Hindlimb muscle (tissue), 1 donor: Measurements from ENCODE around the gene PLCG2. TPM values are rescaled to one million over a fixed set of nuclear protein-coding genes. Genes with fewer than 3 reads are reported as not detected.

ENCODE experiments used
- DNase-seq: peaks from one replicate; pipeline ENCODE4 v3.0.0-alpha.2; 2013
- polyA plus RNA-seq: library from polyadenylated mRNA; unstranded; fragments of 120-200 nt; gene quantifications from one replicate; pipeline ENCODE4 v1.2.1, GENCODE V29; 2013; ENCODE audit not compliant: insufficient read length

The PLCG2 gene
- polyA plus RNA-seq, 1 donor = 8.8 TPM

DNA sequence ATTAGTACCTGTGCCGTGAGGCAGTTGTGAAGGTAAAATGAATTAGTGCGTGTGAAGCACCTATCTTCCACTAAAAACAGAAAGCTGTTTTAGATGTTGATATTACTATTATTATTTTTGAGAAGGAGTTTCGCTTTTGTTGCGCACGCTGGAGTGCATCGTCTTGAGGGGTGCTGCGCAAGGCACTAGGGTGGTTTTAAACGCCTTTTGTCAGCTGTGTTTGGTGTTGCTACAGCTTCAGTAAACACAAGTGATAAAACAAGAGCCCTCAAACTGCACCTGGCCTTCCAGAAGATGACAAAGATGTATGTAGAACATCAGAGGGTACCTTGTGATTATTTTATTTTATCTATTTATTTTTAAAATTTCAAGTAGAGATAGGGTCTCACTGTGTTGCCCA is 38.2 kb downstream of the PLCG2 start:
- DNase-seq = no peak

DNA sequence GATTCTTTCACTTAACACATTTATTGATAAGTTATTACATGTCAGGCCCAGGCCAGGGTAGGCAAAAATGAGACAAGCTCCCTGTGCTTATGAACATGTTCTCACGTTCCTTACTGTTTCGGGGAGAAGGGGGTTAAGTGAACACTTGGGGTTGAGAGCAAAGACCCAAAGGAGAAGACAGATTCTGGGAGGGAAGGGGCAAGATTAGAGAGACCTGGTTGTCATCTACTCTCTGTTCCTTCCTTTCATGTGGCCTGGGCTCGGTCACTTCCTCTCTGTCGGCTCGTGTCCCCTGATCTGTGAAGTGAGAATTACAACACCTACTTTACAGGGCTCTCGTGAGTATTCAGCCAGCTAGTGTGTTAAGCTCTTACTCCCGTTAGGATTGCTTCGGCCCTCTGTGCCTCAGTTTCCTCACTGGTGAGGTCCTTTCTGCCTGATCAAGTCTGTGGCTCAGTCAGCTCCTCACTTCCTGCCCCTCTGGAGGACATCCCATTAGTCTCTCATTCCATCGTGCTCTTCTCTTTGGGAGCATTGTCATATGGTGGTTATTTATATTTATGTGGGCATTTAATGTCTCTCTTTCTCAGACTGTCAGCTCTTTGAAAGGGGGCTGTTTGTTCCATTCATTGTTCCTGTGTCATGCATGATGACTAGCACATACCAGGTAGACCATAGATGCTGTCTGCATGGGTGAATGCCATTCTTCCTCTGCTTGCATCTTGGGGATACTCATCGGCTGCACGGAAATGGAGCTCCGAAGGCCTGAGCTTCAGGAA is 38.9 kb downstream of the PLCG2 start:
- no peak for DNase-seq

DNA sequence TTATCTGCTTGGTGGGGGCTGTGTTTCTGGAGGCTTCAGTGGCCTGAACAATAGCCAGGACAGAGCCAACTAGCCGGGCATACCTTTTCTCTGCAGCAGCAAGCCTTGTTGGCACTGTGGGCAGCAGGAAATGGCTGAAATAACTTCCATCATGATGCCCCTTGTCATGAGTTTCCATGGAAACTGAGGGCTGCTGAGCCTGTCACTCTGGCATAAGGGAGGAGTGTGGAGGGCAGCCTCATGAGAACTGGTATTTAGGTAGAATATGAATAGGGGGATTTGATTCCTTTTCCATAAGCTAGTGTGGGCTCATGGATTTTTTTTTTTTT is 39.4 kb downstream of the PLCG2 start:
- no peak for DNase-seq

DNA sequence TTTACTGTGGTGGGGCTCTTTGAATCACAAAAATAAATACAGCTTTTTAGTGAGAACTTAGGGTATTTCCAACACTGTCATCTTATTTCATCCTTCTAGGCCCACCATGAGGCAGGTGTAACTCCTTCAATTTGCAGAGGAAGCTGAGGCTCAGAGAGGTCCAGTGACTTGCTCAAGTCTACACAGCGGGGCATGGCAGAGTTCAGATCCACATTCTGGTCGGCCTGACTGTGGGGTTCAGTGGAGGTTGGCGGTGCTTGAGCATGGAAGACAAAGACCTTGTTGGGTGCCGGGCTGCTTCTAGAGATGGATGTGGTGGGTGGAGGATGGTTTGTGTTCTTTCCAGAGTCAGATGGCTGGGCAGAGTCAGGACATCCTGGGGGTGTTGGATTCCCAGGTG is 39.8 kb downstream of the PLCG2 start:
- no peak for DNase-seq

DNA sequence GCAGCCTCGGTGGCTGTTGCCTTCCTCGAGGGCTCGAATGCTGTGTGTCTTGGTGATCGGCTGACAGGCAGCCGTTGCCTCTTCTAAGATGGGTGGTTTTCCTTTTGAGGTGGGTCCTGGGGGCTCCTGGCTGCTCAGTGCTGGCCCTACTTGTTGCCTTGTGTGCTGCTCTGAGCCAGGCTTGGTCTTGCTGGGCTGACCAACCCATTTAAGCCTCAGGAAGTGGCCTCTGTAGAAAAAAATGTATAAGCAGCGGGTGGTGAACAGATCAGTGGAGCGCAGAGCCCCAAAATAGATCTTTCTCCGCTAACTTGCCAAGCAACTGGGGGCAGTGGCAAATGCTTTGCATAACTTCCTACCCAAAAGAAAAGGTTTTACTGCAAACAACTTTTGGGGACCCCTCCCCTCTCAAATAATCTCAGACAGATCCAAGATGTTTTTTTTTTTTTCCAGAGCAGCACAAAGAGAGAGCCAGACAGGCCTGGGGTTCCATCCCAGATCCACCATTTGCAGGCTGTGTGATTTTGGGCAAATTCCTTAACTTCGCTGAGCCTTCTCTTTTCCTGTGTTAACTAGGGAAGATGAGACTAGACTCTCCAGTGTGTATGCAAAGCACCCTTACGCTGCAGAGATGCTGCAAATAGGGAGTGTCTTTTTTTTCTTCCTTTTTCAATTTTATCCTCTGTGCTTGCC is 42.5 kb downstream of the PLCG2 start:
- DNase-seq = no peak

DNA sequence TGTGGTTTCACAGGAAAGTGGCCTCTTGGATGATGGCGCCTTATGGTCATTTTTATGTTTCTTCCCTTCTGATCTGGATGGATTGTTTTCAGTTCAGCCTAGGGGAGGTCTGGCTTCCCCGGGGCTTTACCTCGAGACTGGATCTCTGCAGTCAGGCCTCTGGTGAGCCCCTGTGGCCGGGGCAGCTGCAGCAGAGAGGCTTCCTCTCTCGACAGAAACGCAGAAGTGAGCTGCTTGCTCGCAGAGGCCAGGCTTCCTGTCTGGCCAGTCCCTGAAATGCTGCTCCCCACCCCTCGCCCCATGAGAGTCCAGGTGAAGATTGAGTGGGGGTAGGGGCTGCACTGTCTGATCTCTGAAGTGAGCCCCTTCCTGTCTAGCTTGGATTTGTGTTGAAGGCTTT is 44.0 kb downstream of the PLCG2 start:
- DNase-seq = peak; percentile 33

DNA sequence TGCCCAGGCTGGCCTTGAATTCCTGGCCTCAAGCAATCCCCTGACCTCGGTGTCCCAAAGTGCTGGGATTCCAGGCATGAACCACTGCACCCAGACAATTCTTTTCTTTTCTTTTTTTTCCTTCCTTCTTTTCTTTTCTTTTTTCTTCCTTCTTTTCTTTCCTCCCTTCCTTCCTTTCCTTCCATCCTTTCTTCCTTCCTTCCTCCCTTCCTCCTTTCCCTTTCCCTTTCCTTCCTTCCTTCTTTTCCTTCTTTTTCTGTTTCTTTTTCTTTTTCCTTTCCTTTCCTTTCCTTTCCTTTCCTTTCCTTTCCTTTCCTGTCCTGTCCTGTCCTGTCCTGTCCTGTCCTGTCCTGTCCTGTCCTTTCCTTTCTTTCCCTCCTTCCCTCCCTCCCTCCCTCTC is 44.6 kb downstream of the PLCG2 start:
- DNase-seq = no peak

DNA sequence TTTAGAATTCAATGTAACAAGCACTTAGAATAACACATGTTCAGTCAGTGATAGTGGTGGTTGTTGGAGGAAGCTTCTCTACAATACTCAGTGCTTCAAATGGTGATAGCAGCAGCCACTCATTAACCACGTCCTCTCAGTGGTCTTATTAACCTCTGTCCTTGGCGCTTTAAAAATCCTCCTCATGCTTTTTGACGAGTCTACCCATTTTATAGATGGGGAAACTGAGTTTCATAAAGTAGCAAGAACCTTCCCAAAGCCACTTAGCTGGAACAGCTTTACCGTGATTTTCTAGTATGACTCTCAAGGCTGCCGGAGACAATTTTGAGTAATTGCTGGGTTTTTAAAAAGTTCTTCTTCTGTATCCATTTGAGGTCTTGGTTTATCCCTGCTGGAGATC is 47.4 kb downstream of the PLCG2 start:
- no peak for DNase-seq

DNA sequence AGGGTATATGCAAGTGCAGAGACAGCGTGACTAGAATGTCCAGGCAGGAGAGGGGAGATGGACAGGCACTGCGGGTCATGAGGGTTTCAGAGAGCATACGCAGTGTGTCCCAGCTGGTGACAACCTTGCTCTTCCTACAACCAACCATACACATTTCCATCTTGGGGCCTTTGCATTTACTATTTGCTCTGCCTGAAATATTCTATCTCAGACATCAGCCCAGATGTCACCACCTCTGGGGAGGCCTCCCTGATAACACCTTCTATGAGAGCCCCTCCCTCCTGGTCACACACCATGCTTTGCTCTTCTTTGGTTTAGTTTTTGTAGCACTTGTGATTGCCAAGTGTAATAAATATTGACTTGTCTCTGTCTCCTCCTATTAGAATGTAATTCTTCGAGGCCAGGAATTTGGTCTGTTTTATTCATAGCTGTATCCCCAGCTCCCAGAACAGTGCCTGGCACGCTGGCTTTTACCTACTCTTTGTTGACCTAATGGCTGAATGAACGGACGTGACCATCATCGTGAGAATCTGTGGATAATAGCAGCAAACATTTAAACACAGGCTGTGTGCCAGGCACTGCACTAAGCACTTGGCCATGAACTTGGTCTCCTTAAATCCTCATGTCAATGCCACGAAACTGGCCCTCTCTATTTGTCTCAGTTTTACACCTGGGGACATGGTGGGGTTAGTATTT is 51.9 kb downstream of the PLCG2 start:
- no peak for DNase-seq

DNA sequence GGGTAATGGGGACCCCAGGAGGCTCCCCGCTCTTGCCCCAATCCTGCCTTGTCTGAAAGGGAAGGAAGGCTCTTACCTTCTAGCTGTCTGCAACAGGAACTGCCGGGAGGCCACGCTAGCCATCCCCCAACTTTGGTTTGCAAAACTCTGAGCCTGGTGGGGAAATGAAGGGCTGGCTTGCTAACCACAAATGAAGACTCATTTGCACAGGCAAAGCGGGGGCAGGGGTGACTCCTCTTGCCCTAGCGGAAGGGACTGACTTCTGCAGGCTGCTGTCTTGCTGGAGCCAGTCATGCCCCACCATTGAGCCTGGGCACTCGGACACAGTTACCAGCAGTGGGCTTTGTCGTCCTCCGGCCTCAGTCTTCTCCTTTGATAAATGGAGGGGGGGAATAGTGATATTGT is 52.6 kb downstream of the PLCG2 start:
- no peak for DNase-seq

DNA sequence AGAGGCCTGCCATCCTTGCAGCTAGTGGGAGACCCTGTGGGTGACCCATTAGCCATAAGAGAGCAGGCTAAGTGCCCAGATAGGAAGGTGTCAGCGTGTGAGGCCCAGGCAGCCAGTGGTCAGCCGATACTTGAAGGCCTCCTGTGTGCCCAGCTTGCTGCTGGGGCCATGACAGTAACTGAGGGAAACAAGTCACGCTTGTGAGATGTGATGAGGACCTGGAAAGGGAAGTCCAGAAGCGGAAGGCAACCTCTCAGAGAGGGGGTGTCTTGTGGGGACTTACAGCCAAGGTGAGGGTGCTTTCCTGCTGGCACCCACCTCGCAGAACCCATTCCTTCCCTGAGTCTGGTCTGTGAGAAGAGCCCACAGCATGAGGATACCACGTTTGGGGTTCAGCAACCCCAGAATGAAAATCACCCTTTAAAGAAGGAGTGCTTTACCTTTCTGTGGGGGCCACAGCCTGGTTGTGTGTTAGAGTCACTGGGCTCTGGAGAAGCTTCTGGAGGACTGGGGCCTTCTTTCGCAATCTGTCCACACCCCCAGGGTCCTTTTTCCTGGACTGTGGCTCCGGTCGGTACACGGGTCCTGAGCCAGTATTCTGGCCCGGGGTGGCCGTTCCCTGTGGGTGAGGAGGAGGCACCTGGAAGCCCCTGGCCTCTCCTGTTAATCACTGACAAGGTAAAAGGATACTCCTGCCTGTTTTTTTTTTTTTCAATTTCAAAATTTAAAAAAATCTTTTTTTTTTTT is 53.9 kb downstream of the PLCG2 start:
- DNase-seq = no peak

DNA sequence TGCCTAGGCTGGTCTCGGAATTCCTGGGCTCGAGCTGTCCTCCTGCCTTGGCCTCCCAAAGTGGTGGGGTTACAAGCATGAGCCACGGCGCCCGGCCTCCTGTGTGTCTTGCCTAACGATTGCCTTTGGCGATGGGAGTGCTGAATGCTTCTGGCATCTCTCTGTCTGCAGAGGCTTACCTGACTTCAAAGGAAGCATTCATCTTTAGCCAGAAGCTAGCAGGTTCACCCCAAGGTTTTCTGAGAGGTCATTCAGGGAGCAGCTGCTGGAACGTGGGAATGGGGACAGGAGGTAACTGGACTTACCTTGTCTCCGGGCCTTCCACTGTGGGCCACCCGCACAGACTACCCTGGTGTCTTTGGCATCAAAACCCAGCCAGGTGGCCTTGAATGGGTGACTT is 54.7 kb downstream of the PLCG2 start:
- no peak for DNase-seq

DNA sequence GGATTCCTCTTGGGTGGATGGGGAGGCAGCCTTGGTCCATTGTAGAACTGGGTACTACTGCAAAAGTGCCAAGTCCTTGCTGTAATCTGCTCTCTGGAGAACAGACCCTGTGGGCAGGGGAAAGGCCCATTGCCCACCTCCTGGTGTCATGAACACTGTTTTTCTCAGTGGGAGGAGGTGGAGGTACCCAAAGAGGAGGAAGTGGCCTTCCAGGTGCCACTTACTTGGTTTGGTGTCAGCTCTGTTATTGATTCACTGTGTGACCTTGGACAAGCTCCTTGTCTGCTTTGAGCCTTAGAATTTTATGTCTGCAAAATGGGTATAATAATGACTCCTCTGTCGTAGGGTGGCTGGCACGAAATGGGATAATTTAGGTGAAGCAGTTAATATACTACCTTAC is 55.8 kb downstream of the PLCG2 start:
- DNase-seq = no peak

DNA sequence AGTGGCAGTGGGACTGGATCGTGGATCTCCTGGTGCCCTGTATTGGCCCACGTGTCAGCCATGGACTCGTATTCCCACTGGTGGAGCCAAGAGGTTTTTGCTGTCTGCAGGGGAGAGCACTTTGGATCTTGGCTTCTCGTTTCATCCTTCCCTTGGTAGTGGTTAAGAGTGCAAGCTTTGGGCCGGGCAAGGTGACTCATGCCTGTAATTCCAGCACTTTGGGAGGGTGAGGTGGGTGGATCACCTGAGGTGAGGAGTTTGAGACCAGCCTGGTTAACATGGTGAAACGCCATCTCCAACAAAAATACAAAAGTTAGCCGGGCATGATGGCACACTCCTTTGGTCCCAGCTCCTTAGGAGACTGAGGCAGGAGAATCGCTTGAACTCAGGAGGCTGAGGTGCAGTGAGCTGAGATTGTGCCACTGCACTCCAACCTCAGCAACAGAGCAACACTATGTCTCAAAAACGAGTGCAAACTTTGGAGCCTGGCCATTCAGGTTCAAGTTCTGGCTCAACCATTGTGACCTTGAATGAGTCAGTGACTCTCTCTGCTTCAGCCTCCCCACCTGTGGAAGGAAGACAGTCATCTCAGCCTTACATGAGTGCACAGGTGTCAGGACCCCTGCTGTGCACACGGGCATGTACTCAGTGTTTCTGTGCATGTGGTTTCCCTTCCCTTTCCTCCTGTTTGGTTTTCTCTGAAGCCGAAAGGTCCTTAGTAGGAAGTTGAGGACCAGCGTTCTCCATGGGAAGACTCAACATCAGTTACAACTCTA is 57.4 kb downstream of the PLCG2 start:
- DNase-seq = no peak

DNA sequence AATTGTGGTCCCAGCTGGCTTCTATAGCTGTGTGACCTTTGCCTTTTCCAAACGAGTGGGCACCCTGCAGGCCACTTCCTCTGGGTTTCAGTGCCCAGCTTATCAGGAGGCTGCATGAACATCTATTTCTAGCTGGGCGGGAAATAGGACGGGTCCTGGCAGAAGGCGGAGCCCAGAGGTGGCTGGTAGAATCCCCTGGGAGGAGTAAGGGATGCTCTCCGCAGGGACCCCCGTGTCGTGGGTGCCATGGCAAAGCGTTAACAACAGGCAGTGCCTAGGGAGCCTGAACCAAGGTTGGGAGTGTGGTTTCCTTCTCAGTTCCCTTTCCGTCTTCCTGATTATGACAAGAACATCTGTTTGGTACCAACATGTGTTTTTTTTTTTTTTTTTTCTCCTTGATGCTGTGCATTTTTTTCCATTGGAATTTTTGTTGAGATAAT is 58.2 kb downstream of the PLCG2 start:
- DNase-seq = no peak

DNA sequence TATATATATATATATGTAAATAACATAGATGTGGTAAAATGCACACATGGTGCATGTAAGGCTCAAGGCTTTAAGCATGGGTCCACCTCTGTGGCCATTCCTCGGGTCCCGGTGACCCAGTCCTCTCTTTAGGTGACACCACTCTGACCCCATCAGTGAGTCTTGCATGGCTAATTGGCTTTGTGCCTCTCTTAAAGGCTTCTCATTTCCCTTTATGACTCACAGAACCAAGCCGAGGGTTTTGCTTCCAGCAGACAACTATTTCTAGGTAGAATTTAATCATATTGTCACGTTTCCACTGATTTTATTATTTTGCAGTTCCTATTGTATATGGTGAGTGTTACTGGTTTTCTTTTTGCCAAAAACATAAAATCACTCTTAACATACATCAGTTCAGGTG is 59.7 kb downstream of the PLCG2 start:
- no peak for DNase-seq

DNA sequence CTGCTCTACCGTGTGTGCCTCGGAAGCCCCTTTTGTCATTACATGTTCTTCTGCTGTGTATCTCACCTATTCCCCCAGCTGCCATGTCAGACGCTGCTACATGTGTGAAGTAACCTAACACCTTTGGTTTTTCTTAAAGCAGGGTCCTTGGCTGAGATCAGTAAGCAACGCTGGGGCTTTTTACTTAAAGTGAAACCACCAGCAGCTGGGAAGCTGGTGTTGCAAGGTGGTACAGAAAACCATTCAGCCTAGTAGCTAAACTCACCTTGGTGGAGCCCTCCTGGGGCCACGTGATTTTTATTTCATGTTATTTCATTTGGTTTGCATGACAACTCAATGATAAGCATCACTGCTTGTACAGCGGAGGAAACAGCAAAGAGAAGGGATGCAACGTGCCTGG is 62.6 kb downstream of the PLCG2 start:
- DNase-seq = no peak

DNA sequence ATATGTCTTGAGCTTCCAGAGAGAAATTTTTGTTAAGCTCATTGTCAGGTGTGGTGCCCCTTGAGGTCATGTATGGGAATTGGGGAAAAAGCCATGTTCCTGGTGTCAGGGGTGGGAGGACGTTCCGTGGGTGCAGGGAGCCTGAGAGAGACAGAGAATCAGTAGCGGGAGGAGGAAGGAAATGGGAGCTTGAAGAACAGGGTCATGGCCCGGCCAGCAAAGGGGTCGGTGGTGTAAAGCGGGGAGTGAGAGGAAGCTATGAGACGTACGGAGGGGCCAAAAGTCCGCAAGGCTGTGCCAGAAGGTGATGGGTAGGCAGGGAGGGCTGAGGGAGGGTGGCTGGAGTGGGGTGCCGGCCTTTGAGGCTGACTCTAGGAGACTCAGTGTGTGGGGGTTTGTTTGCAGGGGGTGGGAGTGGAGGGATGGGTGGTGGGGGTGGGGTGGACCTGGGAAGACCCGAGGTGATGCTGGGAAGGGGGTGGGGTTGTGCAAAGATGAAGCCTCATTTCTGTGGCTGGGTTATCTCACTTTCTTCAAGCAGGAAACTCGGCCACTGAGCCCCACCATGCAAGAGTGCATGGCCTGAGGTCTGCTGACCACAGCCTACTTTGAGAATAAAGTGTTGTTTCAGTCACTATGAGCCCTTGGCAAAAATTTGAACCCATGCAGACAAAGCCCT is 63.6 kb downstream of the PLCG2 start:
- DNase-seq = no peak

DNA sequence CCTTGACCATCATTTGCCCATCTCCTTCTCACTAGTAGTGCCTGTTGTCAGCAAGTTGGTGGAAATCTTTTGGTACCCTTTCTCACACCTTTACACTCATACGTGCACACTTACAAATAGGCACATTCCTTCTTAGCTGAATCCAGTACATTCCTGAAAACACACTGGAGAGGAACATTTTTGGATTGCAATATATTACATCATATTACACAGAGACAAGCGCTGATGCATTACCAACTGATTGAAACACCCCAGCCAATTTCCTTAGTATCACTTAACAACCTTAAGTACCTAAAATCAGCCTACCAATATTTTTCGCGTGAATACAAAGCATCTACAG is 64.1 kb downstream of the PLCG2 start:
- no peak for DNase-seq

DNA sequence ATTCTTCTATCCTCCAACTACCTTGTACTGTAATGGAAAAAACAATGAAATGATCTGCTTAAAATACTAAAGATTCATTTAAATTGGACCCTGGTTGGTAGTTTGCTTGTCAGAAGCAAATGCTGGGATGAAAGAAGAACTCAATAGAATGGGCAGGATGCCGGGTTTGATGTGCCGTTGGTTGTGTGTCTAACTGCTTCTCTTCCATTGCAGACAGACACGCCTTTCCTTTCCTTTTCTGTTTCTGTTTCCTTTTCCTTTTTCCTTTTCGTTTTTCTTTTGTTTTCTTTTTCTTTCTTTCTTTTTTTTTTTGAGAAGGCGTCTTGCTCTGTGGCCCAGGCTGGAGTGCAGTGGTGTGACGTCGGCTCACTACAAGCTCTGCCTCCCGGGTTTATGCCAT is 64.6 kb downstream of the PLCG2 start:
- no peak for DNase-seq

DNA sequence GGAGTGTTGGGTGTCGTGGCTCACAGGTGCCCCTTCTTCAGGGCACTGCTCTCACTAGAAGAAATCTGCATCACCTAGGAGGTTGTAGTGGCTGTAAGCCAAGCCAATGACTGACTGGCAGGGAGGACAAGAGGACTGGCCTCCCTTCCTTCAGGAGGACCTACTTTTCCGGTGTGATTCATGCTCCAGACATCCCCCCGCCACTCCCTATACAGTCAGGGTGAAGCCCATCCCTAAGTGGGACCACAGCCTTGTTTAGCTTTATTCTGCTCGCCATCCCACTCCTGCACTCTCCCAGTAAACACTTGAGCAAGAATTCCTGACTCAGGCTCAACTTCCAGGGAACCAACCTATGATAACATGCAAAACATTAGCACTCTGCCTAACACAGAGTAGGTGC is 67.0 kb downstream of the PLCG2 start:
- DNase-seq = no peak

DNA sequence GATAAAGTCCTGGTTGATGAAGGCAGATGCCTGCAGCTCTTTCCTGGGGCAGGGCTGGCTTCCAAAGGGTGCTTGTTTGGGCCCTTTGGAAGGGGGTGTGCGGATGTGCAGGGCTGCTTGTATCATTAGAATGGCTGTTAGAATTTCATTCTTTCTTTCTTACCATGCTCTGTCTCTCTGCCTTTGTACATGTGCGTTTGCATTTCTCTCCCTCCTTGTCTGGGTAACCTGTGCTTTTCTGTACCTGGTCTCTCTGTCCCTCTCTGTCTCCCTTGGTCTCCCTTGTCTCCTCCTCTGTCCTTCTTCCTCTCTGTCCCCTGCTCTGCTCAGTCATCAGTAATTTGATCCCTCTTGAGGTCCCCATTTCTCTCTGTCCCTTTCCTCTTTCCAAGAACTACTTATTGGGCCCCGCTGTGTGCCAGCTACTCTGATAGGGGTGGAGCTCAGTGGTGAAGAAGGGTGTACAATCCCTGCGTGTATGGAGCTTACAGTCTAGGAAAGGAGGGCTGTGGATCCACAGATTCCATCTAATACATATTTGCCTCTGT is 69.3 kb downstream of the PLCG2 start:
- DNase-seq = no peak
